HepG2 (cell line): ENCODE results near the gene STKLD1. TPM values are rescaled to one million over a fixed set of nuclear protein-coding genes. Genes with fewer than 3 reads are reported as not detected.
A peak's percentile ranks its signal among the peaks of the same experiment; 100 is the strongest.

Source experiments
- AGO2 ChIP-seq: fragments of 200-400 bp; formaldehyde crosslinking; optimal IDR thresholded peaks from 2 replicates; pipeline ENCODE3; 2017; ENCODE audit warnings: mild to moderate bottlenecking, low read depth, low read length, moderate library complexity
- ARID4A ChIP-seq: sonication (generic); formaldehyde crosslinking; IDR thresholded peaks from 2 replicates; pipeline ENCODE4 v1.5.0; 2020; ENCODE audit warnings: mild to moderate bottlenecking, missing genetic modification reagents, borderline replicate concordance
- MTA1 ChIP-seq: sonication (generic); formaldehyde crosslinking; IDR thresholded peaks from 2 replicates; pipeline ENCODE4 v1.4.0; 2020; ENCODE audit warnings: missing genetic modification reagents, mild to moderate bottlenecking, borderline replicate concordance
- NR2F6 ChIP-seq, 2 experiments: IDR thresholded peaks; 2 replicates each; pipeline ENCODE4 v1.6.1; 2016; ENCODE audit warnings: antibody characterized with exemption in 1 of 2, mild to moderate bottlenecking in 1 of 2
- PHF21A ChIP-seq: sonication (generic); formaldehyde crosslinking; IDR thresholded peaks from 2 replicates; pipeline ENCODE4 v1.5.0; 2020; ENCODE audit warnings: mild to moderate bottlenecking, missing genetic modification reagents
- RERE ChIP-seq: IDR thresholded peaks from 2 replicates; pipeline ENCODE4 v1.6.1; 2016; ENCODE audit warnings: low read depth, missing genetic modification reagents, missing compliant biosample characterization
- ZBTB26 ChIP-seq: IDR thresholded peaks from 2 replicates; pipeline ENCODE4 v1.6.1; 2016; ENCODE audit warnings: missing compliant biosample characterization, missing genetic modification reagents, borderline replicate concordance
- ZFP91 ChIP-seq: sonication (generic); formaldehyde crosslinking; IDR thresholded peaks from 2 replicates; pipeline ENCODE4 v1.9.0; 2022; ENCODE audit warnings: missing genetic modification reagents, mild to moderate bottlenecking, borderline replicate concordance
- ZFY ChIP-seq: sonication (generic); formaldehyde crosslinking; IDR thresholded peaks from 2 replicates; pipeline ENCODE4 v1.4.0; 2020; ENCODE audit warnings: missing genetic modification reagents
- ZNF263 ChIP-seq: sonication (generic); formaldehyde crosslinking; IDR thresholded peaks from 2 replicates; pipeline ENCODE4 v1.4.0; 2020; ENCODE audit warnings: missing genetic modification reagents
- ZNF274 ChIP-seq: sonication (generic); formaldehyde crosslinking; IDR thresholded peaks from 2 replicates; pipeline ENCODE4 v1.5.1; 2020; ENCODE audit warnings: mild to moderate bottlenecking, missing genetic modification reagents
- ZNF704 ChIP-seq: sonication (generic); formaldehyde crosslinking; IDR thresholded peaks from 2 replicates; pipeline ENCODE4 v1.8.1; 2023; ENCODE audit warnings: mild to moderate bottlenecking, inconsistent platforms, moderate library complexity, missing genetic modification reagents, borderline replicate concordance
- ZSCAN22 ChIP-seq: sonication (generic); formaldehyde crosslinking; IDR thresholded peaks from 2 replicates; pipeline ENCODE4 v1.4.0; 2020; ENCODE audit warnings: mild to moderate bottlenecking, missing genetic modification reagents
- polyA plus RNA-seq, 8 experiments: library from polyadenylated mRNA; depleted of rRNA in 3 of 8; stranded (reverse) in 7 of 8; unstranded in 1 of 8; fragments of >200 nt; fragmentation: Illumina TruSeq in 4 of 8; extraction: Trizol in 4 of 8; gene quantifications; 2 replicates each; pipeline versions ENCODE4 v1.2.1 to v1.2.3, GENCODE V29; 2011 to 2016; ENCODE audit warnings: low read depth in 4 of 8, missing spikeins in 1 of 8, mixed read lengths in 1 of 8; ENCODE audit not compliant: insufficient read depth in 1 of 8
- total RNA-seq, 5 experiments: library from RNA; depleted of rRNA; stranded (reverse); fragments of >200 nt; fragmentation: Illumina TruSeq; extraction: Trizol; gene quantifications; 2 replicates each; pipeline ENCODE4 v1.2.3, GENCODE V29; 2016; ENCODE audit warnings: low read depth in 1 of 5

STKLD1 gene
- total and polyA plus RNA-seq, 2 of the 13 experiments (the other 11 are each of a cell fraction or from before 2014, with no cell fraction given): 1.5 to 2.2 TPM

GRCh38 chr9:133384736-133385321 is 8.7 kb downstream of the STKLD1 start (continued):
- TF ChIP-seq ZFP91 (CRISPR knock-in tag) (no peak), ZBTB26 (CRISPR knock-in tag) (peak; percentile 95), RERE (no peak), ZFY (peak; percentile 27; the same call in 1 of the 2 replicates), MTA1 (CRISPR knock-in tag) (0 out of 2 replicates have a peak, but pooled peaks have one; percentile 29), ZSCAN22 (no peak), PHF21A (CRISPR knock-in tag) (0 out of 2 replicates have a peak, but pooled peaks have one; percentile 37), AGO2 (no peak), ZNF263 (CRISPR knock-in tag) (no peak), ARID4A (peak; percentile 47; the same call in 1 of the 2 replicates), NR2F6 (IDR thresholded peaks at IDR 0.05) (no peak), NR2F6 (CRISPR knock-in tag; IDR thresholded peaks at IDR 0.05) (no peak), ZNF274 (0 out of 2 replicates have a peak, but pooled peaks have one; percentile 20), ZNF704 (CRISPR knock-in tag) (0 out of 2 replicates have a peak, but pooled peaks have one; percentile 37)
